Right atrium auricular region (tissue), 2 donors: ENCODE measurements around the gene ANK2. TPM values are rescaled to one million over a fixed set of nuclear protein-coding genes. Genes with fewer than 3 reads are reported as not detected.

Experiments used
- DNase-seq: peaks from one replicate; pipeline ENCODE4 v3.0.0-alpha.2; 2019; ENCODE audit warnings: low spot score
- H3K27ac ChIP-seq, 2 donors: fragments of 200-600 bp; sonication (generic); 1 replicate in 1 of 2; 2 replicates in 1 of 2; pipeline ENCODE4 v1.5.1; 2016 to 2019
- H3K27me3 ChIP-seq, 2 donors: fragments of 200-600 bp; sonication (generic); one replicate each; pipeline versions ENCODE4 v1.5.1 to v1.6.0; 2017 to 2019
- H3K36me3 ChIP-seq: fragments of 200-600 bp; sonication (generic); one replicate; pipeline ENCODE4 v1.5.1; 2016
- H3K4me1 ChIP-seq, 2 donors: fragments of 200-600 bp; sonication (generic); one replicate each; pipeline versions ENCODE4 v1.5.1 to v1.6.0; 2017 to 2019
- H3K4me3 ChIP-seq, 2 donors: fragments of 200-600 bp; sonication (generic); 1 replicate in 1 of 2; 2 replicates in 1 of 2; pipeline ENCODE4 v1.5.1; 2017 to 2019; ENCODE audit warnings: mild to moderate bottlenecking in 1 of 2, moderate library complexity in 1 of 2
- H3K9me3 ChIP-seq, 2 donors: fragments of 200-600 bp; sonication (generic); one replicate each; pipeline ENCODE4 v1.5.1; 2019
- total RNA-seq, 2 donors: library from RNA; depleted of rRNA; stranded (reverse); fragments of >200 nt; gene quantifications; one replicate each; pipeline ENCODE4 v1.1.0, GENCODE V29; 2016
- TF ChIP-seq, protein P1 (sequence below), 2 donors: fragments of 200-600 bp; sonication (generic); IDR thresholded peaks; one replicate each; pipeline ENCODE4 v1.5.1; 2019; ENCODE audit warnings: antibody characterized with exemption in 2 of 2

ANK2 gene
- total RNA-seq, 2 donors from 2014 or later = 169 to 332 TPM

GRCh38 chr4:113312529-113312928 is 263.1 kb downstream of the ANK2 start:
- Histone ChIP-seq H3K36me3 (peaks cover 13% of the 10 kb centered on the region), H3K4me3 (no peak overlapping the region), H3K27ac (no peak overlapping the region), H3K4me1 (no peaks in the 10 kb centered on the region), H3K27me3 (no peaks in the 10 kb centered on the region), H3K9me3 (no peaks in the 10 kb centered on the region)
- TF ChIP-seq, protein P1, sequence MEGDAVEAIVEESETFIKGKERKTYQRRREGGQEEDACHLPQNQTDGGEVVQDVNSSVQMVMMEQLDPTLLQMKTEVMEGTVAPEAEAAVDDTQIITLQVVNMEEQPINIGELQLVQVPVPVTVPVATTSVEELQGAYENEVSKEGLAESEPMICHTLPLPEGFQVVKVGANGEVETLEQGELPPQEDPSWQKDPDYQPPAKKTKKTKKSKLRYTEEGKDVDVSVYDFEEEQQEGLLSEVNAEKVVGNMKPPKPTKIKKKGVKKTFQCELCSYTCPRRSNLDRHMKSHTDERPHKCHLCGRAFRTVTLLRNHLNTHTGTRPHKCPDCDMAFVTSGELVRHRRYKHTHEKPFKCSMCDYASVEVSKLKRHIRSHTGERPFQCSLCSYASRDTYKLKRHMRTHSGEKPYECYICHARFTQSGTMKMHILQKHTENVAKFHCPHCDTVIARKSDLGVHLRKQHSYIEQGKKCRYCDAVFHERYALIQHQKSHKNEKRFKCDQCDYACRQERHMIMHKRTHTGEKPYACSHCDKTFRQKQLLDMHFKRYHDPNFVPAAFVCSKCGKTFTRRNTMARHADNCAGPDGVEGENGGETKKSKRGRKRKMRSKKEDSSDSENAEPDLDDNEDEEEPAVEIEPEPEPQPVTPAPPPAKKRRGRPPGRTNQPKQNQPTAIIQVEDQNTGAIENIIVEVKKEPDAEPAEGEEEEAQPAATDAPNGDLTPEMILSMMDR (IDR thresholded peaks at IDR 0.05) = no peak
- no peak for DNase-seq

DNA sequence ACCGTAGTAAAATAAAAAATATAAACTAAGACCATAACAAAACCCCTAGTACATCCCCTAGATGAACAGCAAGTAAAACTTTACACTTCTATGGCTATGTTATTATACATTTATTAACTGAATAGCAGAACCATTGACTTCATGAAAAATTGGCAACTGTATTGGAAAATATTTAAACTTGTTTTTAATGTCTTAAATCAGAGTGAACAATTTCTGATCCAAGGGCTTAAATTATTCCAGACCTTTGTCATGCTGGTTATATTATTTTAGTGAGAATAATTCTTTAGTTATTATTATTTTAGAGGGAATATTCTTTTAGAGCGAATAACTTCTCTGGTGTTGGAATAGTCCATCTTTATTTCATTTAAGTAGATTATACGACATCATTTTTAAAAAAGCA is 265.0 kb downstream of the ANK2 start:
- Histone ChIP-seq H3K4me1 (no peaks in the 10 kb centered on the region), H3K27ac (no peak overlapping the region), H3K4me3 (no peak overlapping the region), H3K9me3 (no peaks in the 10 kb centered on the region), H3K36me3 (peaks cover 18% of the 10 kb centered on the region), H3K27me3 (no peaks in the 10 kb centered on the region)
- TF ChIP-seq, protein P1 (IDR thresholded peaks at IDR 0.05) = no peak
- no peak for DNase-seq

DNA sequence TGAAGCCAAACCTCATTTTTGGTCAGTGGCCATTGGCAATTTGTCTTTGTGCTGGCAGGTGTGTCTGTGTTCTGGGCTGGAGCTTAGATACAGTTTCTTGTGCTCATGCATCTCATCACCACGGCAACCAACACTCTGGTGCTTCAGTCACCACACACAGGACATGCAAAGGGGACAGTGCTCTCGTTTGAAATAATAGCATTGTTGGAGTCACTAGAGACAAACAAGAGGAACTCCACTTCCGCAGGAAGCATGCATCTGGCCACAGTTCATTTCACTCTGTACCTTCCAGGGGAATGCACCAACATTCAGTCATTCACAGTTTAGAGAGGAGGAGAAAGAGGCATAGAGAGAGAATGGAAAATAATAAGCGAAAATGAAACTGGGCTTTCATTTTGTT is 267.4 kb downstream of the ANK2 start:
- Histone ChIP-seq H3K9me3 (no peaks in the 10 kb centered on the region), H3K27me3 (no peaks in the 10 kb centered on the region), H3K27ac (no peak overlapping the region), H3K4me3 (no peak overlapping the region), H3K4me1 (no peaks in the 10 kb centered on the region), H3K36me3 (peaks cover 14% of the 10 kb centered on the region)
- TF ChIP-seq, protein P1 (IDR thresholded peaks at IDR 0.05) = no peak
- no peak for DNase-seq

DNA sequence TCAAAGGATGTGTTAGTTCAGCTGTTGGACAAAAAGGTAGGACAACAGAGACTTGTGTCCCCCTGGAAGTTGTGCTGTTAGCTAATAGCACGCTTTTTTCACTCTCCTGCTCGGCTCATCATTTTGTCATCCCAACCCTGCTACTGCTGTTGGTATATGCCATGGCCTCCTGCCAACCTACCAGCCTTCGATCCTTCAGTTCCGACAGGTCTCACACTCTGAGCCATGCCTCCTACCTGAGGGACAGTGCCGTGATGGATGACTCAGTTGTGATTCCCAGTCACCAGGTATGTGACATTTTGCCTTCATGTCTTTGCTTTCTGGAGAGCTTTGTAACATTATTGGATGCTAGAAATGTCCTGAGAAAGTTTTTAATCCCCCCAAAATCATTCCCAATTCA is 268.1 kb downstream of the ANK2 start:
- Histone ChIP-seq H3K4me3 (no peak overlapping the region), H3K4me1 (no peaks in the 10 kb centered on the region), H3K27me3 (no peaks in the 10 kb centered on the region), H3K27ac (no peak overlapping the region), H3K36me3 (peaks cover 12% of the 10 kb centered on the region), H3K9me3 (no peaks in the 10 kb centered on the region)
- TF ChIP-seq, protein P1 (IDR thresholded peaks at IDR 0.05) = no peak
- no peak for DNase-seq

DNA sequence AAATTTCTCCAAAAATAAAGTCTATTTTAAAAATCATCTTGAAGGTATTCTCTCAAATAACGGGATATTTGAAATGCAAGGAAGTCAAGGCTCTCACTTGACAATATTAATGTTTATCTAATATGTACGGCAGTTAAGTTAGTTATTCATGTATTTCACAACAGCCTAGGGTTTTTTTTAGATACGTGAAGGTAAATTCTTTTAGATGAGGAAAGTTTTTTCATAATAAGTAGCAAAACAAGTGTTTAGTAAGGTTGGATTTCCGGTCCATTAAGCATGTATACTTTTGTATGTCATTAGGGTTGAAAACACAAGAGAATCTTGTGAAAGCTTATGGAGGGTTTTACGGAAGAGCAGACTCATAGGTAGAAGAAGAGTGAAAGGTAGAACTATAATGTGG is 273.3 kb downstream of the ANK2 start:
- Histone ChIP-seq H3K27ac (no peak overlapping the region), H3K27me3 (no peaks in the 10 kb centered on the region), H3K4me1 (no peaks in the 10 kb centered on the region), H3K9me3 (no peaks in the 10 kb centered on the region), H3K36me3 (peaks cover 12% of the 10 kb centered on the region), H3K4me3 (no peak overlapping the region)
- no peak for DNase-seq
- TF ChIP-seq, protein P1 (IDR thresholded peaks at IDR 0.05) = no peak

GRCh38 chr4:113325876-113326615 is 276.6 kb downstream of the ANK2 start:
- no peaks in the 10 kb centered on the region for H3K9me3 ChIP-seq
- H3K27me3 ChIP-seq = no peaks in the 10 kb centered on the region
- no peak for DNase-seq
- TF ChIP-seq, protein P1 (IDR thresholded peaks at IDR 0.05) = no peak
- H3K36me3 ChIP-seq = peaks cover 9% of the 10 kb centered on the region
- H3K27ac ChIP-seq = no peak overlapping the region
- no peaks in the 10 kb centered on the region for H3K4me1 ChIP-seq
- H3K4me3 ChIP-seq = no peak overlapping the region
